BJ (cell line): ENCODE data around the gene FAM111A. TPM values are rescaled to one million over a fixed set of nuclear protein-coding genes. Genes with fewer than 3 reads are reported as not detected.

Experiments used
- CTCF ChIA-PET: fragments of 350-600 bp; formaldehyde crosslinking; extraction: SDS; loops from one replicate; lab custom pipeline; 2021; ENCODE audit warnings: antibody characterized with exemption, inconsistent platforms; lab: Yijun Ruan, JAX
- POLR2A ChIA-PET: fragments of 300-600 bp; sonication (Branson Sonifier 250); formaldehyde crosslinking; extraction: SDS; loops from one replicate; lab custom pipeline; 2021; ENCODE audit warnings: antibody characterized with exemption; lab: Charles Lee
- DNase-seq: peaks from one replicate; pipeline ENCODE4 v3.0.0-alpha.2; 2011; ENCODE audit warnings: low read depth
- H3K27me3 ChIP-seq: 2 replicates; pipeline ENCODE4 v1.6.0; 2011; ENCODE audit warnings: low read length; ENCODE audit not compliant: control insufficient read depth, insufficient read depth
- H3K36me3 ChIP-seq: 2 replicates; pipeline ENCODE4 v1.5.1; 2011; ENCODE audit warnings: low read length; ENCODE audit not compliant: control insufficient read depth, insufficient read depth
- H3K4me3 ChIP-seq: 2 replicates; pipeline ENCODE4 v1.5.1; 2011; ENCODE audit warnings: low read depth, mild to moderate bottlenecking, control low read depth, low read length
- polyA plus RNA-seq: library from polyadenylated mRNA; depleted of rRNA; stranded (reverse); fragments of >200 nt; gene quantifications from 2 replicates; pipeline ENCODE4 v1.2.3, GENCODE V29; 2011
- TF ChIP-seq, protein P1 (sequence below): IDR thresholded peaks from 2 replicates; pipeline ENCODE4 v1.5.1; 2011; ENCODE audit warnings: low read depth, mild to moderate bottlenecking, control low read depth, inconsistent platforms, low read length, moderate library complexity; ENCODE audit not compliant: insufficient read depth

FAM111A gene
- polyA plus RNA-seq, 1 experiment, result 19.7 TPM

DNA sequence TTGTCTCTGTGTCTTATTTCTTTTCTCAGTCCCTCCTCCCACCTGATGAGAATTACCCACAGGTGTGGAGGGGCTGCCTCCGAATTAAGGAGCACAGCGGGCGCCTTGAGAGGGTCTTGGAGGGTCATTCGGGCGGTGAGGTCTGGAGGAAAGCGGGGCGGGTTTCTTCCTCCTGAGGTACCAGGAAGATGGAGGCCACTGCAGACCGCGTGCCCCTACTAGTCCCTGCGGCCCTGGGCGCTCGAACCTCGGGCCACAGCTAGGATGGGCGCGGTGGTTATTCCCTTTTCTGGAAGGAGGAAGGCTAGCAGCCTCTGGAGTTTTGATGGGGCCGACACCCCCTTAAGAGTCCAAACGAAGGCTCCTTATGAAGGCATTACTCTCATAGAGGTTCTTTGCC is 5.5 kb upstream of the FAM111A start:
- Histone ChIP-seq H3K27me3 (no peaks in the 10 kb centered on the region), H3K4me3 (no peak overlapping the region), H3K36me3 (peaks cover 1% of the 10 kb centered on the region; the same call in 1 of the 2 replicates)
- no peak for DNase-seq
- ChIA-PET CTCF (interaction anchor here (1.9 kb wide), 1 partner anchor 40 kb away, joined by 11 read pairs; no protein-coding TSS in a partner anchor), POLR2A (no interaction called here)
- TF ChIP-seq, protein P1, sequence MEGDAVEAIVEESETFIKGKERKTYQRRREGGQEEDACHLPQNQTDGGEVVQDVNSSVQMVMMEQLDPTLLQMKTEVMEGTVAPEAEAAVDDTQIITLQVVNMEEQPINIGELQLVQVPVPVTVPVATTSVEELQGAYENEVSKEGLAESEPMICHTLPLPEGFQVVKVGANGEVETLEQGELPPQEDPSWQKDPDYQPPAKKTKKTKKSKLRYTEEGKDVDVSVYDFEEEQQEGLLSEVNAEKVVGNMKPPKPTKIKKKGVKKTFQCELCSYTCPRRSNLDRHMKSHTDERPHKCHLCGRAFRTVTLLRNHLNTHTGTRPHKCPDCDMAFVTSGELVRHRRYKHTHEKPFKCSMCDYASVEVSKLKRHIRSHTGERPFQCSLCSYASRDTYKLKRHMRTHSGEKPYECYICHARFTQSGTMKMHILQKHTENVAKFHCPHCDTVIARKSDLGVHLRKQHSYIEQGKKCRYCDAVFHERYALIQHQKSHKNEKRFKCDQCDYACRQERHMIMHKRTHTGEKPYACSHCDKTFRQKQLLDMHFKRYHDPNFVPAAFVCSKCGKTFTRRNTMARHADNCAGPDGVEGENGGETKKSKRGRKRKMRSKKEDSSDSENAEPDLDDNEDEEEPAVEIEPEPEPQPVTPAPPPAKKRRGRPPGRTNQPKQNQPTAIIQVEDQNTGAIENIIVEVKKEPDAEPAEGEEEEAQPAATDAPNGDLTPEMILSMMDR, result no peak

DNA sequence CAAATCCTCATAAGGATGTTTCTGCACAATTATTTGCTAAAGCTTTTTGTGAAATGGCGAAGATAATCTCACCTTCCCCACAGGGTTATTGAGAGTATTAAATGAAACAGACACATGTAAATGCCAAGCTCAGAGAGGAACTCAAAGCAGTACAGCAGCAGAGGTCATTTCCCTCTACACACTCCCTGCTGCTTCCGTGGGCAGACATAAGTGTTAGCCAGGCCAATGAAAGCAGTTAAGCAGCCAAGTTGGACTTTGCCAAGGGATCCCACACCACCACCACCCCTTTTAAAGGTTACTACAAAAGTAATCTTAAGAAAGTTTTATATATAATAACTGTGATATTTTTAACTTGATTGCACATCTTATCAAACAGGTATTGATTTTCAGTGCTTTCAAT is 4.0 kb upstream of the FAM111A start:
- DNase-seq, result no peak
- POLR2A ChIA-PET, result no interaction called here
- Histone ChIP-seq H3K36me3 (peaks cover 1% of the 10 kb centered on the region; the same call in 1 of the 2 replicates), H3K27me3 (no peaks in the 10 kb centered on the region), H3K4me3 (no peak overlapping the region)
- CTCF ChIA-PET, result interaction anchor here (1.9 kb wide), 1 partner anchor 42 kb away, joined by 11 read pairs; no protein-coding TSS in a partner anchor
- TF ChIP-seq, protein P1, result no peak

DNA sequence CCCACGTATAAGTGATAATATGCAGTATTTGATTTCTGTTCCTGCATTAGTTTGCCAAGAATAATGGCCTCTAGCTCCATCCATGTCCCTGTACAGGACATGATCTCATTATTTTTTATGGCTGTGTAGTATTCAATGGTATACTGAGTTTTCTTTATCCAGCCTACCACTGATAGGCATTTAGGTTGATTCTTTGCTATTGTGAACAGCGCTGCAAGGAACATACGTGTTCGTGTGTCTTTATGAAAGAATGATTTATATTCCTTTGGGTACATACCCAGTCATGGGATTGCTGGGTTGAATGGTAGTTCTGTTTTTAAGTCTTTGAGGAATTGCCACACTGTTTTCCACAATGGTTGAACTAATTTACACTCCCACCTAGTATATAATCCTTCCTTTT is 1.5 kb upstream of the FAM111A start:
- TF ChIP-seq, protein P1, result no peak
- no peak for DNase-seq
- H3K27me3 ChIP-seq, result no peaks in the 10 kb centered on the region
- CTCF ChIA-PET, result interaction anchor here (1.5 to 6.6 kb wide), 2 partner anchors 16 to 43 kb away, joined by 3 to 56 read pairs; no protein-coding TSS in a partner anchor
- peaks cover 1% of the 10 kb centered on the region; the same call in 1 of the 2 replicates for H3K36me3 ChIP-seq
- POLR2A ChIA-PET, result no interaction called here
- H3K4me3 ChIP-seq, result no peak overlapping the region

DNA sequence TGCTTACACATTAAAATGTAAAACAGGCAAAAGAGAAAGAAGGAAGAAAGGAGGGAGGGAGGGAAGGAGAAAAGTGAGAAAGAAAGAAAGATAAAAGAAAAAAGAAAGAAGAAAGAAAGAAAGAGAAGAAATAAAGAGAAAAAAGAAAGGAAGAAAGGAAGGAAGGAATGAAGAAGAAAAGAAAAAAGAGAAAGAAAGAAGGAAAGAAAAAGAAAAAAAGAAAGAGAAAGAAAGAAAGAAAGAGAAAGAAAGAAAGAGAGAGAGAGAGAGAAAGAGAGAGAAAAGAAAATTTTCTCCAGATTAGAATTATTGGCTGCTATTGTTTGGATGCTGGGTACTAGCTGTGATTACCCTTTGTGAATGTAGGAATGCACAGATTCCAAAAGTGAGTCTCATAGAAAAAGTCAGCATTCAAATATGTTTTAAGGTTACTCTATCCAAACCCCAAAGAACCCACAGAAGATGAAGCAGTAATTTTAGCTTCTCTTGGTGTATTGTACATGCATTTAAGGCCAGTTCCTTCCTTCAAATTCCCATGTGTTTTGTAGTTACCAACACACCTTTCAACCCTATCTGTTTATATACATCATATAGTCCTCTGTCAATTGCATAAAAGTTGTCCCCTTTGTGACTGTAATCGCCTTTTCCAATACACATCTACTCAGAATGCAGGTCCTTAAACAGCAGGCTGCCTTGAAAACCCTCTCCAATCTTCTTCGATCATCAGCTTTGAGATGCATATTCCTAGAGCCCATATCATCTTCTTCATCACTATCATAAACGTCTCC is 789 bp upstream of the FAM111A start:
- Histone ChIP-seq H3K27me3 (no peaks in the 10 kb centered on the region), H3K4me3 (peak overlapping the region; percentile 98), H3K36me3 (peaks cover 1% of the 10 kb centered on the region; the same call in 1 of the 2 replicates)
- CTCF ChIA-PET, result interaction anchor here (0.8 to 6.6 kb wide), 11 partner anchors 9 to 565 kb away, joined by 3 to 56 read pairs (median 3); partner anchors contain the start of gene DTX4
- no peak for DNase-seq
- TF ChIP-seq, protein P1, result no peak
- POLR2A ChIA-PET, result interaction anchor here (0.6 to 0.7 kb wide), 2 partner anchors 46 to 1909 kb away, joined by 4 to 6 read pairs; no protein-coding TSS in a partner anchor

DNA sequence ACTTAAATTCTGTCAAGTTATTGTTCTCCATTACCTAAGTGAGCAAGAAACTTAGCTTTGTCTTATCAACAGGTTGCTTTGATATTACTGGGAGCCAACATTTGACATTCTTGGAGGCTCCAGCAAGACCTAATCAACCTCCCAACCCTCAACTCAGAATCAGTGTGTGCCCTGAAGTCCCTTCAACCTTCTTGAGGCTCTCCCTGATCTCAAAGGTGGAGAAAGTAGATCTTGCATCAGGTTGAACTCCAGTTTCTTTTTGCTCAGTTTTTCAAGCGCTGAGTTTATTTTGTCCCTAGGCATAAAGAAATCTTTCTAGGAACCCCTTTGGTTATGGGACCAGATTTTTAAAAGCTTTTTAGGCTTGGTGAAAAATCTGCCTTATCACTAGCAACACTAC is 1.4 kb downstream of the FAM111A start:
- POLR2A ChIA-PET, result interaction anchor here (0.9 kb wide), 1 partner anchor 38 kb away, joined by 3 read pairs; no protein-coding TSS in a partner anchor
- CTCF ChIA-PET, result interaction anchor here (1.2 to 6.6 kb wide), 3 partner anchors 8 to 28 kb away, joined by 4 to 56 read pairs (median 16); partner anchors contain the start of gene DTX4
- no peak for DNase-seq

More for the DNA sequence above, 1.4 kb downstream of the FAM111A start:
- H3K4me3 ChIP-seq, result peak overlapping the region; percentile 46
- no peaks in the 10 kb centered on the region for H3K27me3 ChIP-seq
- no peaks in the 10 kb centered on the region for H3K36me3 ChIP-seq
- TF ChIP-seq, protein P1, result no peak
